ENCODE data around the gene FADS2. TPM values are rescaled to one million over a fixed set of nuclear protein-coding genes. Genes with fewer than 3 reads are reported as not detected.

Gene FADS2
- polyA plus RNA-seq, 2 donors = 5.1 to 8.7 TPM

GRCh38 chr11:61805146-61805545 is 23.0 kb upstream of the FADS2 start:
- Histone ChIP-seq H3K9me3 (ENCODE audit: control insufficient read depth in 2 of 2, insufficient read depth in 1 of 2, low read depth in 1 of 2, low read length in 1 of 2) (no peaks in the 10 kb centered on the region), H3K4me3 (ENCODE audit: low read depth in 1 of 2, low read length in 2 of 2) (no peak overlapping the region), H3K27me3 (ENCODE audit: control insufficient read depth in 1 of 2, insufficient read depth in 2 of 2, low read length in 2 of 2) (no peaks in the 10 kb centered on the region), H3K4me1 (ENCODE audit: control insufficient read depth in 2 of 2, insufficient read depth in 2 of 2, low read length in 1 of 2) (no peaks in the 10 kb centered on the region), H3K36me3 (ENCODE audit: control insufficient read depth in 2 of 2, insufficient read depth in 2 of 2, low read length in 1 of 2) (peaks cover 0 to 7% of the 10 kb centered on the region in 2 donors), H3K27ac (ENCODE audit: low read depth in 2 of 2, low read length in 1 of 2) (no peak overlapping the region)
- WGBS, 2 donors = 87 to 95% methylated on average over 1 of the region's 1 CpG

GRCh38 chr11:61806785-61807184 is 21.3 kb upstream of the FADS2 start:
- 92 to 96% methylated on average over 5 of the region's 5 CpGs for WGBS, 2 donors
- H3K9me3 ChIP-seq (ENCODE audit: control insufficient read depth in 2 of 2, insufficient read depth in 1 of 2, low read depth in 1 of 2, low read length in 1 of 2) = no peaks in the 10 kb centered on the region
- H3K36me3 ChIP-seq (ENCODE audit: control insufficient read depth in 2 of 2, insufficient read depth in 2 of 2, low read length in 1 of 2) = peaks cover 0 to 7% of the 10 kb centered on the region in 2 donors
- H3K27ac ChIP-seq (ENCODE audit: low read depth in 2 of 2, low read length in 1 of 2) = no peak overlapping the region
- H3K27me3 ChIP-seq (ENCODE audit: control insufficient read depth in 1 of 2, insufficient read depth in 2 of 2, low read length in 2 of 2) = no peaks in the 10 kb centered on the region
- H3K4me3 ChIP-seq (ENCODE audit: low read depth in 1 of 2, low read length in 2 of 2) = no peak overlapping the region
- H3K4me1 ChIP-seq (ENCODE audit: control insufficient read depth in 2 of 2, insufficient read depth in 2 of 2, low read length in 1 of 2) = no peaks in the 10 kb centered on the region

- H3K9me3 ChIP-seq (ENCODE audit: control insufficient read depth in 2 of 2, insufficient read depth in 1 of 2, low read depth in 1 of 2, low read length in 1 of 2) = no peaks in the 10 kb centered on the region
- 94 to 96% methylated on average over 8 of the region's 8 CpGs for WGBS, 2 donors
- H3K27ac ChIP-seq (ENCODE audit: low read depth in 2 of 2, low read length in 1 of 2) = no peak overlapping the region
- H3K27me3 ChIP-seq (ENCODE audit: control insufficient read depth in 1 of 2, insufficient read depth in 2 of 2, low read length in 2 of 2) = no peaks in the 10 kb centered on the region
- H3K4me1 ChIP-seq (ENCODE audit: control insufficient read depth in 2 of 2, insufficient read depth in 2 of 2, low read length in 1 of 2) = peaks cover under 1 to 16% of the 10 kb centered on the region in 2 donors
- no peaks in the 10 kb centered on the region for H3K36me3 ChIP-seq (ENCODE audit: control insufficient read depth in 2 of 2, insufficient read depth in 2 of 2, low read length in 1 of 2)
- H3K4me3 ChIP-seq (ENCODE audit: low read depth in 1 of 2, low read length in 2 of 2) = no peak overlapping the region
Measured at GRCh38 chr11:61810671-61811175, 17.4 kb upstream of the FADS2 start.

DNA sequence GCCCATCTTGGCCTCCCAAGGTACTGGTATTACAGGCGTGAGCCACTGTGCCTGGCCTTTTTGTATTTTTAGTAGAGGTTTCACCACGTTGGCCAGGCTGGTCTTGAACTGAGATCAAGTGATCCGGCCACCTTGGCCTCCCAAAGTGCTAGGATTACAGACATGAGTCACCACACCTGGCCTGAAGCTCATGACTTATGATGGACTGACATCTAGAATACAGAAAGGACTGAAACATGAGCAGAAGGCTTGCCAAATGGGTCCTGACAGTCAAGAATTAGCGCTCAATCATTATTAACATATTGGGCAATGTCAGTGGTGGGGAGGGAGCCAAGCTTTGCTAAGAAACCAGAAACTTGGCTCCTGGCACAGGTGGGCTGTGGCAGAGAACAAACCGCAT is 16.3 kb upstream of the FADS2 start:
- Histone ChIP-seq H3K4me1 (ENCODE audit: control insufficient read depth in 2 of 2, insufficient read depth in 2 of 2, low read length in 1 of 2) (peaks cover 3 to 23% of the 10 kb centered on the region in 2 donors), H3K9me3 (ENCODE audit: control insufficient read depth in 2 of 2, insufficient read depth in 1 of 2, low read depth in 1 of 2, low read length in 1 of 2) (no peaks in the 10 kb centered on the region), H3K36me3 (ENCODE audit: control insufficient read depth in 2 of 2, insufficient read depth in 2 of 2, low read length in 1 of 2) (no peaks in the 10 kb centered on the region), H3K27ac (ENCODE audit: low read depth in 2 of 2, low read length in 1 of 2) (no peak overlapping the region), H3K27me3 (ENCODE audit: control insufficient read depth in 1 of 2, insufficient read depth in 2 of 2, low read length in 2 of 2) (no peaks in the 10 kb centered on the region), H3K4me3 (ENCODE audit: low read depth in 1 of 2, low read length in 2 of 2) (no peak overlapping the region)
- 73 to 74% methylated on average over 5 of the region's 5 CpGs for WGBS, 2 donors

DNA sequence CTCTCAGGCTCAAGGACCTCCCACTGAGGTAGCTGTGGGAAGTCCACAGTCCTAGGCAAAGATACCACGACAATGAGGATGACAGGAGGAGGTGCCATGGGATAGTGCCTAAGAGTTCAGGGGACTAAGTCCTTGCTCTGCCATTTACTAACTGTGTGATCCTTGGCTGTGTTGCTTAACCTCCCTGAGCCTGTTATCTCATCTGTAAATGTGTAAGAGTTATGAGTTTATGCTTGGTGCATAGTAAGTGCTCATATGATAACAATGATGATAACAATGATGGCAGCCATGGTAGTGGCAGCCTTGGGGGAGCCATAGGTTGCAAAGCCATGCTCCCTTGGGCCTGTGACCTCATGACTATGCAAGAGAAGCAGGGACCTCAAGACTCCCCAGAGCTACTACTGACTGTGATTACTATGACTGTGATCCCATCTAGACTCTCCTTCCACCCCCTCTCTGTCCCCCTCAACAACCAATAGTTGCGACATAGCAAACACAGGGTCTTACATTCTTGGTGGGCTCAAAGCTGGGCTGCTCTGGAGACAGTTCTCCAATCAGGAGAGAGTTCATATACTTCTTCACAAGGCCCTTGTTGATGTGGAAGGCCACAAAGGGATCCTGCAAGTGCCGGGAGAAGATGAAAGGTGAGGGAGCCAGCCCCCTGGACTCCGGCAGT is 15.2 kb upstream of the FADS2 start:
- Histone ChIP-seq H3K4me3 (ENCODE audit: low read depth in 1 of 2, low read length in 2 of 2) (no peak overlapping the region), H3K27me3 (ENCODE audit: control insufficient read depth in 1 of 2, insufficient read depth in 2 of 2, low read length in 2 of 2) (no peaks in the 10 kb centered on the region), H3K27ac (ENCODE audit: low read depth in 2 of 2, low read length in 1 of 2) (no peak overlapping the region), H3K9me3 (ENCODE audit: control insufficient read depth in 2 of 2, insufficient read depth in 1 of 2, low read depth in 1 of 2, low read length in 1 of 2) (no peaks in the 10 kb centered on the region), H3K36me3 (ENCODE audit: control insufficient read depth in 2 of 2, insufficient read depth in 2 of 2, low read length in 1 of 2) (no peaks in the 10 kb centered on the region), H3K4me1 (ENCODE audit: control insufficient read depth in 2 of 2, insufficient read depth in 2 of 2, low read length in 1 of 2) (peaks cover 3 to 23% of the 10 kb centered on the region in 2 donors)
- 95 to 96% methylated on average over 4 of the region's 4 CpGs for WGBS, 2 donors

DNA sequence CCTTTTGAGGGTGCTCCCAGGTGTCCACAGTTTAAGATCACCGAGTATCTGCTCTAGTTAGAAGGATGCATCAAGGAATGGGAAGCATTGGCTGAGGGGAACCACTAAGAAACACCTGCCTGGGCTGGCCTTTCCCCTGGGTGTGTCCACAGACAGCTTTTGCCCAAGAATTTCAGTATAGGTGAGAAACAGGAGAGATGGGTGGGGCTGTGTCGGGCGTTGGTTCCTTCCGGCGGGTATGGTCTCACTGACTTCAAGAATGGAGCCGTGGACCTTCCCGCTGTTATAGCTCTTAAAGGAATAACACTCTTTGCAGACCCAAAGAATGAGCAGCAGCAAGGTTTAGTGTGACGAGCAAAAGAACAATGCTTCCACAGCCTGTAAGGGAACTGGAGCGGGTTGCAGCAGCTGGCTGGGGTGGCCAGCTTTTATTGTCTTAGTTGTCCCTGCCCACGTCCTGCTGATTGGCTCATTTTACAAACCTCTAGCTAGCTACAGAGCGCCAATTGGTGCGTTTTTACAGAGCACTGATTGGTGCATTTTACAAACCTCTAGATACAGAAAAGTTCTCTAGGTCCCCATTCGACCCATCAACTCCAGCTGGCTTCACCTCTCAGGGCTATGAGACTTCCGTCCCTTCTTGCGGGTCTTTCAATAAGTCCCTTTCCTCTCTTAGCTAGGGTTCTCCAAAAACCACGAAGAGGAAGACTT is 13.7 kb upstream of the FADS2 start:
- 54 to 67% methylated on average over 16 of the region's 16 CpGs for WGBS, 2 donors
- Histone ChIP-seq H3K27me3 (ENCODE audit: control insufficient read depth in 1 of 2, insufficient read depth in 2 of 2, low read length in 2 of 2) (no peaks in the 10 kb centered on the region), H3K4me1 (ENCODE audit: control insufficient read depth in 2 of 2, insufficient read depth in 2 of 2, low read length in 1 of 2) (peaks cover 3 to 23% of the 10 kb centered on the region in 2 donors), H3K27ac (ENCODE audit: low read depth in 2 of 2, low read length in 1 of 2) (peak overlapping the region; percentile 65 to 91), H3K4me3 (ENCODE audit: low read depth in 1 of 2, low read length in 2 of 2) (peak overlapping the region; percentile 34 to 58), H3K9me3 (ENCODE audit: control insufficient read depth in 2 of 2, insufficient read depth in 1 of 2, low read depth in 1 of 2, low read length in 1 of 2) (no peaks in the 10 kb centered on the region), H3K36me3 (ENCODE audit: control insufficient read depth in 2 of 2, insufficient read depth in 2 of 2, low read length in 1 of 2) (no peaks in the 10 kb centered on the region)

- Histone ChIP-seq H3K27me3 (ENCODE audit: control insufficient read depth in 1 of 2, insufficient read depth in 2 of 2, low read length in 2 of 2) (no peaks in the 10 kb centered on the region), H3K9me3 (ENCODE audit: control insufficient read depth in 2 of 2, insufficient read depth in 1 of 2, low read depth in 1 of 2, low read length in 1 of 2) (no peaks in the 10 kb centered on the region), H3K4me3 (ENCODE audit: low read depth in 1 of 2, low read length in 2 of 2) (peak overlapping the region; percentile 34 to 58), H3K36me3 (ENCODE audit: control insufficient read depth in 2 of 2, insufficient read depth in 2 of 2, low read length in 1 of 2) (no peaks in the 10 kb centered on the region), H3K4me1 (ENCODE audit: control insufficient read depth in 2 of 2, insufficient read depth in 2 of 2, low read length in 1 of 2) (peaks cover 3 to 23% of the 10 kb centered on the region in 2 donors), H3K27ac (ENCODE audit: low read depth in 2 of 2, low read length in 1 of 2) (peak overlapping the region; percentile 79 to 91)
- WGBS, 2 donors = 1% methylated on average over 63 to 66 of the region's 66 CpGs
Measured at GRCh38 chr11:61814958-61815789, 12.9 kb upstream of the FADS2 start.

DNA sequence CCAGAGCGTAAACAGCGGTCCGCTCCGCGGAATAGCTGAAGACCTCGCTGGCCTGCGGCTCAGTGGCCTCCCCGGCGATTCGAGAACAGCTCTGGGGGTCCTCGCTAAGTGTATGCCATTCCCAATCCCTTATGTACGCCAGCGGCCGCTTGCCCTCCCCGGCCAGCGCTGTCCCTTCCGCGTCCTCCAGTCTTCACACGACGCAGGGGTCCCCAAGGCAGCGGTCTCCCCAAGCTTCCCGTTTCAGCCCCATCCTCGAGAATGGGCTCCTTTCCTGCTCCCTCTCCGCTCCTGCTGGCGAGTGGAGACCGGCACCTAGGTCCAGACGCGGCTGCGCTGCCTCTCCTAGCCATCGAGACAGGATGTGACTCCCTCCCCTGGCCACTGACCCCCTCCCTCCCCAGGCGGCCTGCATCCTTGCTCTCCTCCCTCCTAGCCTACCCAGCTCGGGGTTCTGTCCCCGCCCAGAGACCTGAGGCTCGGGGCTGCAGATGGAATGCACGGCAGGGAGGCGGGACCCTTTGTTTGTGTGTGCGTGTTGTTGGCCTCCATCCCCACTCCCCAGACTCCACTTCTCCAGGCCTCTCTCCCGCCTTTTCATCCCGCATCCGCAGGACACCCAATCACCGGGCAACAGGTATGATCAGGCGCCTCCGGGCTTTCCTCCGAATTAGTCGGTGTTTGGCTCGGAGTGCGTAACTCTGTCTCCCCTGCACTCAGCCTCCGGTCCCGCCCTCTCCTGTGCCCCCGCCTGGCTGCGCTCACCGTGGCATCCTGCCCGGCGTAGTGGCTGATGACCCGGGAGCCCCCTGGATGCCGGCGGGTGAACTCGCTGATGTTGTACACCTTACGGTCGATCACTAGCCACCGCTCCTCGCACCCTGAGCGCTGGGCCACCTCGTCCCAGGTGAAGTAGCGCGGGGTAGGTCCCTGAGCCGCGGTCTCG is 12.0 kb upstream of the FADS2 start:
- 1% methylated on average over 61 to 69 of the region's 69 CpGs for WGBS, 2 donors

More for the DNA sequence above, 12.0 kb upstream of the FADS2 start:
- H3K9me3 ChIP-seq (ENCODE audit: control insufficient read depth in 2 of 2, insufficient read depth in 1 of 2, low read depth in 1 of 2, low read length in 1 of 2) = no peaks in the 10 kb centered on the region
- H3K4me1 ChIP-seq (ENCODE audit: control insufficient read depth in 2 of 2, insufficient read depth in 2 of 2, low read length in 1 of 2) = peaks cover 3 to 25% of the 10 kb centered on the region in 2 donors
- H3K4me3 ChIP-seq (ENCODE audit: low read depth in 1 of 2, low read length in 2 of 2) = peak overlapping the region; percentile 34 to 58
- H3K36me3 ChIP-seq (ENCODE audit: control insufficient read depth in 2 of 2, insufficient read depth in 2 of 2, low read length in 1 of 2) = no peaks in the 10 kb centered on the region
- no peaks in the 10 kb centered on the region for H3K27me3 ChIP-seq (ENCODE audit: control insufficient read depth in 1 of 2, insufficient read depth in 2 of 2, low read length in 2 of 2)
- peak overlapping the region; percentile 79 to 91 for H3K27ac ChIP-seq (ENCODE audit: low read depth in 2 of 2, low read length in 1 of 2)

Measured in esophagus (tissue), 2 donors.